ENCODE data around the gene GORASP2. TPM values are rescaled to one million over a fixed set of nuclear protein-coding genes. Genes with fewer than 3 reads are reported as not detected.
A peak's percentile ranks its signal among the peaks of the same experiment; 100 is the strongest.

Gene GORASP2
- polyA plus RNA-seq, 4 donors: 32.7 to 67.2 (median 44.6) TPM

DNA sequence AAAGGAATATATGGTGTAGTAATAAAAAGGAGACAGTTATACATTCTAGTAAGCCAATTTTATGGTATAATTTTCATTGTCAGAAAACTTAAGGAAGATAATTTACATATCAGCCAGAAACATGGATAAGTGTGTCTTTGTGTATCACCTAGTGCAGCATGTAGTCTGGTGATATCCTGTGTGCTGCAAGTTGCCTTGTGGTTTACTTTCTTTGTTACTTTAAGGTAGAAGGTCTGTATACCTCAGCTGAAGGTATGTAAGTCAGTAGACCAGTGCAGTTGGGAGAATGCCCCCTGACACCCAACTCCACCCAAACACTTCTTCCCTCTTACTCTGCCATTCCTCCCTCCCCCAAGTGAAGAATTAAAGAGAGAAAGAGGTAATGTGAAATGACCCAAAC is 11.0 kb downstream of the GORASP2 start:
- peaks cover 0 to 20% (median 3%) of the 10 kb centered on the region in 3 donors for H3K36me3 ChIP-seq (ENCODE audit: control insufficient read depth in 3 of 3, insufficient read depth in 2 of 3, low read depth in 1 of 3, low read length in 3 of 3)
- peak overlapping the region in 1 of 3 donors; percentile 31 for H3K27ac ChIP-seq (ENCODE audit: low read depth in 1 of 3, low read length in 2 of 3)
- no peak for DNase-seq
- H3K27me3 ChIP-seq (ENCODE audit: control insufficient read depth in 3 of 3, insufficient read depth in 3 of 3, low read length in 3 of 3): no peaks in the 10 kb centered on the region
- H3K4me3 ChIP-seq (ENCODE audit: low read depth in 1 of 3, low read length in 3 of 3): no peak overlapping the region
- no peaks in the 10 kb centered on the region for H3K4me1 ChIP-seq (ENCODE audit: control insufficient read depth in 3 of 3, insufficient read depth in 2 of 3, low read depth in 1 of 3, low read length in 2 of 3)
- H3K9me3 ChIP-seq (ENCODE audit: control insufficient read depth in 2 of 2, insufficient read depth in 1 of 2, low read depth in 1 of 2, low read length in 1 of 2): no peaks in the 10 kb centered on the region
- FAIRE-seq: no peak

DNA sequence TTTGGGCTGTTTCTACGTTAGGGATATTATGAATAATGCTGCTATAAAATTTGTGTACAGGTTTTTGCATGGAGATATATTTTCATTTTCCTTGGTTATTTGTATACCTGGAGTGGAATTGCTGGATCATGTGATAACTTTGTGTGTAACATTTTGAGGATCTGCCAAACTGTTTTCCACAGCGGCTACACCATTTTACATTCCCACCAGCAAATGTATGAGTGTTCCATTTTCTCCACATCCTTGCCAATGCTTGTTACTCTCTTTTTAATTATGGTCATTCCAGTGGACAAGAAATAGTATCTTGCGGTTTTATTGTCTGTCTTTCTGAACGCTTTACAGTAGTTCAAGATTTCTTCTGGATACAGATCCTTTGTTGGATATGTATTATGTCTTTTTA is 13.6 kb downstream of the GORASP2 start:
- 92 to 95% (median 93%) methylated on average over 4 of the region's 4 CpGs for WGBS, 3 donors
- H3K4me3 ChIP-seq (ENCODE audit: low read depth in 1 of 3, low read length in 3 of 3): no peak overlapping the region
- no peak overlapping the region for H3K27ac ChIP-seq (ENCODE audit: low read depth in 1 of 3, low read length in 2 of 3)
- H3K4me1 ChIP-seq (ENCODE audit: control insufficient read depth in 3 of 3, insufficient read depth in 2 of 3, low read depth in 1 of 3, low read length in 2 of 3): no peaks in the 10 kb centered on the region
- peaks cover 0 to 3% (median 0%) of the 10 kb centered on the region in 3 donors for H3K36me3 ChIP-seq (ENCODE audit: control insufficient read depth in 3 of 3, insufficient read depth in 2 of 3, low read depth in 1 of 3, low read length in 3 of 3)
- DNase-seq (no peak), FAIRE-seq (no peak)
- H3K27me3 ChIP-seq (ENCODE audit: control insufficient read depth in 3 of 3, insufficient read depth in 3 of 3, low read length in 3 of 3): no peaks in the 10 kb centered on the region
- H3K9me3 ChIP-seq (ENCODE audit: control insufficient read depth in 2 of 2, insufficient read depth in 1 of 2, low read depth in 1 of 2, low read length in 1 of 2): no peaks in the 10 kb centered on the region

DNA sequence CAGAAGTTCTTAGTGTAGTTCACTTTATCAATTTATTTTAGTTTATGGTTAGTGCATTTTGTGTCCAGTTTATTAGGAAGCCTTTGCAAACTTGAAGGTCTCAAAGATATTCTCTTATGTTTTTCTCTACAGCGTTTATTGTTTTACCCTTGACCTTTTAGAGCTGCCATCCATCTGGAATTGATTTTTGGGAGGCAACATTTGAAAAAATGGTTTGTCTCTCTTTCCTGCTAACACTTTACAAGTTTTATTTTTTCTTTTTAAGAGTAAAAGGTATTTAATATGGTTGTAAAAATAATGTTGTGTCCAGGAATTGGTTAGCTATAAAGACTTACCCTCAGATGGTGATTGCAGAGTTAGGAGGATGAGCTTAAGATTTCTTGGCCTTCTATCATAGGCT is 14.0 kb downstream of the GORASP2 start:
- Histone ChIP-seq H3K36me3 (ENCODE audit: control insufficient read depth in 3 of 3, insufficient read depth in 2 of 3, low read depth in 1 of 3, low read length in 3 of 3) (peaks cover 0 to 6% (median 0%) of the 10 kb centered on the region in 3 donors), H3K27ac (ENCODE audit: low read depth in 1 of 3, low read length in 2 of 3) (no peak overlapping the region), H3K4me3 (ENCODE audit: low read depth in 1 of 3, low read length in 3 of 3) (no peak overlapping the region), H3K4me1 (ENCODE audit: control insufficient read depth in 3 of 3, insufficient read depth in 2 of 3, low read depth in 1 of 3, low read length in 2 of 3) (no peaks in the 10 kb centered on the region), H3K27me3 (ENCODE audit: control insufficient read depth in 3 of 3, insufficient read depth in 3 of 3, low read length in 3 of 3) (no peaks in the 10 kb centered on the region), H3K9me3 (ENCODE audit: control insufficient read depth in 2 of 2, insufficient read depth in 1 of 2, low read depth in 1 of 2, low read length in 1 of 2) (no peaks in the 10 kb centered on the region)
- WGBS, 3 donors: 69 to 94% (median 71%) methylated on average over 1 of the region's 1 CpG
- no peak for DNase-seq
- no peak for FAIRE-seq

DNA sequence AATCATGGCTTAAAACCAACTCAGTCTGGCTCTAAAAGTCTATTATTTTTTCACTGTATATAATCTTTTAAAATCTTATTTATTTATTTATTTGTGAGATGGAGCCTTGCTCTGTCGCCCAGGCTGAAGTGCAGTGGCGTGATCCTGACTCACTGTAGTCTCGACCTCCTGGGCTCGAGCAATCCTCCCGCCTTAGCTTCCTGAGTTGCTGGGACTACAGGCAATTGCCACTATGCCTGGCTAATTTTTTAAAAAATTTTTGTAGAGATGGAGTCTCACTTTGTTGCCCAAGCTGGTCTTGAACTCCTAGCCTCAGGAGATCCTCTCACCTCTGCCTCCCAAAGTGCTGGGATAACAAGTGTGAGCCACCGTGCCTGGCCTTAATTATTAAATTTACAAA is 14.5 kb downstream of the GORASP2 start:
- Histone ChIP-seq H3K4me1 (ENCODE audit: control insufficient read depth in 3 of 3, insufficient read depth in 2 of 3, low read depth in 1 of 3, low read length in 2 of 3) (no peaks in the 10 kb centered on the region), H3K36me3 (ENCODE audit: control insufficient read depth in 3 of 3, insufficient read depth in 2 of 3, low read depth in 1 of 3, low read length in 3 of 3) (peaks cover 0 to 6% (median 0%) of the 10 kb centered on the region in 3 donors), H3K27me3 (ENCODE audit: control insufficient read depth in 3 of 3, insufficient read depth in 3 of 3, low read length in 3 of 3) (no peaks in the 10 kb centered on the region), H3K4me3 (ENCODE audit: low read depth in 1 of 3, low read length in 3 of 3) (no peak overlapping the region), H3K27ac (ENCODE audit: low read depth in 1 of 3, low read length in 2 of 3) (no peak overlapping the region), H3K9me3 (ENCODE audit: control insufficient read depth in 2 of 2, insufficient read depth in 1 of 2, low read depth in 1 of 2, low read length in 1 of 2) (no peaks in the 10 kb centered on the region)
- DNase-seq (no peak), FAIRE-seq (no peak)
- 76 to 83% (median 81%) methylated on average over 6 of the region's 6 CpGs for WGBS, 3 donors

DNA sequence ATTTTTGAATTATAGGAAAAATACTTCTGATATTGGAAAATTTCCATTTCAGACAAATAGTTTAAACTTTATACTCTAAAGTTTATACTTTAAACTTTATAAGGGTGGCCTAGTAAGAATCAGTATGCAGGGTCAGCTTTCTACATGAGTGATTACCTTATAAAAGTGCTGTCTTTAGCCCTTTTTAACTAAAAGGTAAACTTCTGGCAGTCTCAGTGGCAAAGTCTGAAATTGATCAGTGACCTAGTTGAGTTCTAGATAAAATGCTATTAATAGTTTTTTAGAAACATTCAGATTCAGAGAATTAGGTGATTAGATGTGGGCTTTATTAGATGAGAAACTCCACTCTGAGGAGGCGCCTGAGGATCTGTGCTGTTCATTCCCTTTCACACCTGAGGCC is 15.5 kb downstream of the GORASP2 start:
- Histone ChIP-seq H3K27me3 (ENCODE audit: control insufficient read depth in 3 of 3, insufficient read depth in 3 of 3, low read length in 3 of 3) (no peaks in the 10 kb centered on the region), H3K9me3 (ENCODE audit: control insufficient read depth in 2 of 2, insufficient read depth in 1 of 2, low read depth in 1 of 2, low read length in 1 of 2) (no peaks in the 10 kb centered on the region), H3K4me3 (ENCODE audit: low read depth in 1 of 3, low read length in 3 of 3) (no peak overlapping the region), H3K4me1 (ENCODE audit: control insufficient read depth in 3 of 3, insufficient read depth in 2 of 3, low read depth in 1 of 3, low read length in 2 of 3) (no peaks in the 10 kb centered on the region), H3K36me3 (ENCODE audit: control insufficient read depth in 3 of 3, insufficient read depth in 2 of 3, low read depth in 1 of 3, low read length in 3 of 3) (peaks cover 0 to 8% (median 2%) of the 10 kb centered on the region in 3 donors), H3K27ac (ENCODE audit: low read depth in 1 of 3, low read length in 2 of 3) (no peak overlapping the region)
- FAIRE-seq: no peak
- no peak for DNase-seq
- 85 to 95% (median 93%) methylated on average over 1 of the region's 1 CpG for WGBS, 3 donors

DNA sequence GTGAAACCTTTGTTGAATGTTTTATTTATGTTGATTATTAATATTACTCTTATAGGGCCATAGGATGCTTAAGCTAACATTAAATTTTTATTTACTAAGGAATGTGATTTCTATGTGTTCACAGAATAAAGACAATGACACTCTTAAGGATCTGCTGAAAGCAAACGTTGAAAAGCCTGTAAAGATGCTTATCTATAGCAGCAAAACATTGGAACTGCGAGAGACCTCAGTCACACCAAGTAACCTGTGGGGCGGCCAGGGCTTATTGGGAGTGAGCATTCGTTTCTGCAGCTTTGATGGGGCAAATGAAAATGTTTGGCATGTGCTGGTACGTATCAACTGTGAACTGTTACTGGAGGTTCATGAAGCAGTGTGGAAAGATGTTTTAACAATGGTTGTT is 20.4 kb downstream of the GORASP2 start:
- H3K9me3 ChIP-seq (ENCODE audit: control insufficient read depth in 2 of 2, insufficient read depth in 1 of 2, low read depth in 1 of 2, low read length in 1 of 2): no peaks in the 10 kb centered on the region
- H3K4me3 ChIP-seq (ENCODE audit: low read depth in 1 of 3, low read length in 3 of 3): no peak overlapping the region
- H3K4me1 ChIP-seq (ENCODE audit: control insufficient read depth in 3 of 3, insufficient read depth in 2 of 3, low read depth in 1 of 3, low read length in 2 of 3): no peaks in the 10 kb centered on the region
- H3K27me3 ChIP-seq (ENCODE audit: control insufficient read depth in 3 of 3, insufficient read depth in 3 of 3, low read length in 3 of 3): no peaks in the 10 kb centered on the region
- DNase-seq (no peak), FAIRE-seq (no peak)
- peaks cover 3 to 27% (median 24%) of the 10 kb centered on the region in 3 donors for H3K36me3 ChIP-seq (ENCODE audit: control insufficient read depth in 3 of 3, insufficient read depth in 2 of 3, low read depth in 1 of 3, low read length in 3 of 3)
- WGBS, 3 donors: 76 to 79% (median 79%) methylated on average over 5 of the region's 5 CpGs
- no peak overlapping the region for H3K27ac ChIP-seq (ENCODE audit: low read depth in 1 of 3, low read length in 2 of 3)

DNA sequence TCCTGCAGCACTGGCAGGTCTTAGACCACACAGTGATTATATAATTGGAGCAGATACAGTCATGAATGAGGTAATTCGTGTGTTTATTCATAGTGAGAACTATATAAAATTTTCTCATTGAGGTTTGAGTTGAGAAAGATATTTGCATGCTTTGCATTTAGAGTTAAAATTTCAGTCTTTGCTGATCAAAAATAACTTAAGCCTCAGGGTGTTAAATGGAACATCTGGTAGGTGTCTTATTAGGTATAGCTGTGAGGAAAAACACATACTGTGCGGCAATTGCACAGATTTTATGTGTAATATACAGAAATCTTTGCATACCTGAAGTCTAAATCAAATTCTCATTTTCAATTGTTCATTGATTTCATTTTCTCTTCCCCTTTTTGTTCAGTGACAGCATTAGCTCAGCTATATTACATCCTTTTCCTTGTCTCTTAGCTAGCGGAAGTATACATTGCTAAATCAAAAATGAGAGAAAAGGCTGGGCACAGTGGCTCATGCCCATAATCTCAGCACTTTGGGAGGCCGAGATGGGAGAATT is 21.2 kb downstream of the GORASP2 start:
- H3K4me3 ChIP-seq (ENCODE audit: low read depth in 1 of 3, low read length in 3 of 3): no peak overlapping the region
- FAIRE-seq: no peak
- WGBS, 3 donors: 85 to 92% (median 90%) methylated on average over 4 of the region's 4 CpGs
- no peaks in the 10 kb centered on the region for H3K4me1 ChIP-seq (ENCODE audit: control insufficient read depth in 3 of 3, insufficient read depth in 2 of 3, low read depth in 1 of 3, low read length in 2 of 3)
- DNase-seq: no peak
- H3K36me3 ChIP-seq (ENCODE audit: control insufficient read depth in 3 of 3, insufficient read depth in 2 of 3, low read depth in 1 of 3, low read length in 3 of 3): peaks cover 5 to 31% (median 28%) of the 10 kb centered on the region in 3 donors
- H3K27me3 ChIP-seq (ENCODE audit: control insufficient read depth in 3 of 3, insufficient read depth in 3 of 3, low read length in 3 of 3): no peaks in the 10 kb centered on the region
- no peak overlapping the region for H3K27ac ChIP-seq (ENCODE audit: low read depth in 1 of 3, low read length in 2 of 3)
- no peaks in the 10 kb centered on the region for H3K9me3 ChIP-seq (ENCODE audit: control insufficient read depth in 2 of 2, insufficient read depth in 1 of 2, low read depth in 1 of 2, low read length in 1 of 2)

DNA sequence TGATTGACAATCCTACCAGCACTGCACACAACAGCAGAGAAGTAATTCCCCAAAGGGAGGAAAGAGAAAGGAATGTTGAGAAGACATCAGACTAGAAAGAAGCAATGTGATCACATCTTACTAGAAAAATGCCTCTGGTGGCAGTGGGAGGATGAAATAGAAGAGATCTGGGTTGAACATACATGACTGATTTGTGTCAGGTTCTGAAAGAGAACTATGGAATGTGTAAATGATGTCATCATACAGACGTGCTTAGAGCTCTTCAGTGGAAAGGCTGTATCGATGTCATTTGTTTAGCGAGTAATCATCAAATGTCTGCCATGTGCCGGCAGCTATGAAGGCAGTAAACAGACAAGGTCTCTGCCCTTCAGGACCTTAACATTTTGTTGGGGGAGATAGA is 24.9 kb downstream of the GORASP2 start:
- 66 to 83% (median 68%) methylated on average over 4 of the region's 4 CpGs for WGBS, 3 donors
- H3K27ac ChIP-seq (ENCODE audit: low read depth in 1 of 3, low read length in 2 of 3): no peak overlapping the region
- H3K27me3 ChIP-seq (ENCODE audit: control insufficient read depth in 3 of 3, insufficient read depth in 3 of 3, low read length in 3 of 3): no peaks in the 10 kb centered on the region
- peaks cover 8 to 44% (median 39%) of the 10 kb centered on the region in 3 donors for H3K36me3 ChIP-seq (ENCODE audit: control insufficient read depth in 3 of 3, insufficient read depth in 2 of 3, low read depth in 1 of 3, low read length in 3 of 3)
- H3K9me3 ChIP-seq (ENCODE audit: control insufficient read depth in 2 of 2, insufficient read depth in 1 of 2, low read depth in 1 of 2, low read length in 1 of 2): no peaks in the 10 kb centered on the region
- FAIRE-seq (no peak), DNase-seq (no peak)
- no peaks in the 10 kb centered on the region for H3K4me1 ChIP-seq (ENCODE audit: control insufficient read depth in 3 of 3, insufficient read depth in 2 of 3, low read depth in 1 of 3, low read length in 2 of 3)
- no peak overlapping the region for H3K4me3 ChIP-seq (ENCODE audit: low read depth in 1 of 3, low read length in 3 of 3)

DNA sequence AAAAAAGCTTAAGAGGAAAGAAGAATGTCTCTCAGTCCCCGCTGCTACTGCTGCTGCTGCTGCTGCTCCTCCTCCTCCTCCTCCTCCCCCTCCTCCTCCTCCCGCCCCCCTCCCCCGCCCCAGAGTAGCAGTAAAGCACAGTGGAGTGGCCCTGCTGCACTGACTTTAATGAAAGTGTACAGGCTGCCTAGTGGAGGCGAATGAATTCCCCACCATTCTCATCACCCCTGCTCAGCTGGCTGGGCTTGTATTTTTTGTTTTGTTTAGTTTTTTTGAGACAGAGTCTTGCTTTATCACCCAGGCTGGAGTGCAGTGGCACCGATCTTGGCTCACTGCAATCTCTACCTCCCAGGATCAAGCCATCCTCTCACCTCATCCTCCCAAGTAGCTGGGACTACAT is 34.3 kb downstream of the GORASP2 start:
- Histone ChIP-seq H3K27me3 (ENCODE audit: control insufficient read depth in 3 of 3, insufficient read depth in 3 of 3, low read length in 3 of 3) (no peaks in the 10 kb centered on the region), H3K9me3 (ENCODE audit: control insufficient read depth in 2 of 2, insufficient read depth in 1 of 2, low read depth in 1 of 2, low read length in 1 of 2) (no peaks in the 10 kb centered on the region), H3K27ac (ENCODE audit: low read depth in 1 of 3, low read length in 2 of 3) (no peak overlapping the region), H3K4me3 (ENCODE audit: low read depth in 1 of 3, low read length in 3 of 3) (no peak overlapping the region), H3K36me3 (ENCODE audit: control insufficient read depth in 3 of 3, insufficient read depth in 2 of 3, low read depth in 1 of 3, low read length in 3 of 3) (peaks cover 15 to 60% (median 31%) of the 10 kb centered on the region in 3 donors), H3K4me1 (ENCODE audit: control insufficient read depth in 3 of 3, insufficient read depth in 2 of 3, low read depth in 1 of 3, low read length in 2 of 3) (no peaks in the 10 kb centered on the region)
- no peak for FAIRE-seq
- 74 to 82% (median 81%) methylated on average over 5 of the region's 5 CpGs for WGBS, 3 donors
- DNase-seq: no peak

All from small intestine (tissue), 7 donors.